Neural cell (in vitro differentiated cells): ENCODE measurements around the gene TBC1D23. TPM values are rescaled to one million over a fixed set of nuclear protein-coding genes. Genes with fewer than 3 reads are reported as not detected.

Experiments
- H2AFZ ChIP-seq: fragments of 200-600, 300-800 bp; sonication (generic), shearing (Covaris generic); 2 replicates; pipeline ENCODE4 v1.6.0; 2014; ENCODE audit warnings: low read depth, mild to moderate bottlenecking, antibody characterized with exemption, low read length, moderate library complexity
- H3F3A ChIP-seq: fragments of 200-600 bp; shearing (Covaris generic); 2 replicates; pipeline ENCODE4 v1.6.1; 2016; ENCODE audit warnings: mild to moderate bottlenecking, moderate library complexity, mixed read lengths, antibody characterized with exemption, low read length; ENCODE audit not compliant: insufficient read depth, poor library complexity, severe bottlenecking
- H3K27ac ChIP-seq: fragments of 200-600, 300-800 bp; sonication (generic), shearing (Covaris generic); 2 replicates; pipeline ENCODE4 v1.5.1; 2014; ENCODE audit warnings: mild to moderate bottlenecking, low read length, moderate library complexity
- H3K27me3 ChIP-seq: fragments of 300-800, 200-600 bp; sonication (generic), shearing (Covaris generic); 2 replicates; pipeline ENCODE4 v1.6.0; 2014; ENCODE audit warnings: mild to moderate bottlenecking, low read depth, low read length, moderate library complexity; ENCODE audit not compliant: insufficient read depth
- H3K36me3 ChIP-seq: fragments of 300-800, 200-600 bp; sonication (generic), shearing (Covaris generic); 2 replicates; pipeline ENCODE4 v1.5.1; 2014; ENCODE audit warnings: mild to moderate bottlenecking, antibody characterized with exemption, low read length, moderate library complexity; ENCODE audit not compliant: insufficient read depth
- H3K4me2 ChIP-seq: fragments of 300-800, 200-600 bp; sonication (generic), shearing (Covaris generic); 2 replicates; pipeline ENCODE4 v1.6.0; 2014; ENCODE audit warnings: mild to moderate bottlenecking, low read length
- H3K4me3 ChIP-seq: fragments of 300-800, 200-600 bp; sonication (generic), shearing (Covaris generic); 2 replicates; pipeline ENCODE4 v1.5.1; 2014; ENCODE audit warnings: mild to moderate bottlenecking, low read length, moderate library complexity
- H3K79me2 ChIP-seq: fragments of 200-600 bp; shearing (Covaris generic); replicated peaks from 2 replicates; pipeline ENCODE4 v1.6.0; 2014; ENCODE audit warnings: mild to moderate bottlenecking, low read length, moderate library complexity; ENCODE audit not compliant: insufficient read depth
- H3K9ac ChIP-seq: fragments of 300-800, 200-600 bp; sonication (generic), shearing (Covaris generic); 2 replicates; pipeline ENCODE4 v1.6.1; 2016; ENCODE audit warnings: mild to moderate bottlenecking, low read length, mixed read lengths
- H3K9me2 ChIP-seq: fragments of 200-600 bp; shearing (Covaris generic); 2 replicates; pipeline ENCODE4 v1.6.1; 2016; ENCODE audit warnings: mild to moderate bottlenecking, low read length, mixed read lengths; ENCODE audit not compliant: insufficient read depth
- H3K9me3 ChIP-seq: fragments of 200-600, 300-800 bp; sonication (generic), shearing (Covaris generic); 2 replicates; pipeline ENCODE4 v1.6.1; 2016; ENCODE audit warnings: mild to moderate bottlenecking, mixed run types, low read length, moderate library complexity, mixed read lengths
- H4K20me1 ChIP-seq: fragments of 200-600 bp; shearing (Covaris generic); 2 replicates; pipeline ENCODE4 v1.6.1; 2016; ENCODE audit warnings: mild to moderate bottlenecking, mixed run types; ENCODE audit not compliant: insufficient read depth
- CTCF ChIP-seq: fragments of 450-650 bp; IDR thresholded peaks from 2 replicates; pipeline ENCODE4 v1.5.1; 2014; ENCODE audit warnings: antibody characterized with exemption, mild to moderate bottlenecking, moderate library complexity; ENCODE audit not compliant: poor library complexity, severe bottlenecking
- EP300 ChIP-seq: fragments of 450-650 bp; conservative IDR thresholded peaks from 2 replicates; pipeline ENCODE4 v1.6.1; 2014; ENCODE audit warnings: antibody characterized with exemption, mild to moderate bottlenecking, moderate library complexity; ENCODE audit not compliant: poor library complexity, severe bottlenecking
- EZH2 ChIP-seq: fragments of 200-600, 300-800 bp; shearing (Covaris generic), sonication (generic); IDR thresholded peaks from 2 replicates; pipeline ENCODE4 v1.6.1; 2014; ENCODE audit warnings: antibody characterized with exemption, low read length, borderline replicate concordance, mild to moderate bottlenecking; ENCODE audit not compliant: insufficient read depth, poor library complexity, severe bottlenecking
- MXI1 ChIP-seq: fragments of 450-650 bp; conservative IDR thresholded peaks from 2 replicates; pipeline ENCODE4 v1.6.1; 2014; ENCODE audit warnings: antibody characterized with exemption, mild to moderate bottlenecking; ENCODE audit not compliant: poor library complexity, severe bottlenecking
- POLR2AphosphoS5 ChIP-seq: IDR thresholded peaks from 2 replicates; pipeline ENCODE4 v1.6.1; 2012
- RAD21 ChIP-seq: fragments of 450-650 bp; conservative IDR thresholded peaks from 2 replicates; pipeline ENCODE4 v1.6.1; 2014; ENCODE audit warnings: antibody characterized with exemption, mild to moderate bottlenecking, moderate library complexity
- SMC3 ChIP-seq: fragments of 450-650 bp; conservative IDR thresholded peaks from 2 replicates; pipeline ENCODE4 v1.6.1; 2014; ENCODE audit warnings: antibody characterized with exemption, mild to moderate bottlenecking, moderate library complexity; ENCODE audit not compliant: poor library complexity
- TAF1 ChIP-seq: IDR thresholded peaks from 2 replicates; pipeline ENCODE4 v1.6.1; 2012; ENCODE audit warnings: low read depth
- polyA plus RNA-seq: library from polyadenylated mRNA; depleted of rRNA; stranded (reverse); fragments of >200 nt; gene quantifications from 2 replicates; pipeline ENCODE4 v1.2.3, GENCODE V29; 2014
- TF ChIP-seq, protein P1 (sequence below): IDR thresholded peaks from 2 replicates; pipeline ENCODE4 v1.6.1; 2012; ENCODE audit warnings: borderline replicate concordance

TBC1D23 gene
- polyA plus RNA-seq, 1 donor from 2014 or later: 51.3 TPM

GRCh38 chr3:100263583-100263982, 2.8 kb downstream of the TBC1D23 start:
- Histone ChIP-seq H3K9ac (no peak overlapping the region), H4K20me1 (no peaks in the 10 kb centered on the region), H3K9me2 (no peaks in the 10 kb centered on the region), H3K4me3 (peak overlapping the region; percentile 8), H2AFZ (no peak overlapping the region), H3K4me2 (no peak overlapping the region), H3K27ac (no peak overlapping the region), H3F3A (no peaks in the 10 kb centered on the region), H3K79me2 (peaks cover 37% of the 10 kb centered on the region), H3K9me3 (no peaks in the 10 kb centered on the region), H3K27me3 (no peaks in the 10 kb centered on the region), H3K36me3 (no peaks in the 10 kb centered on the region)
- TF ChIP-seq SMC3 (no peak), TAF1 (no peak), EZH2 (no peak), EP300 (no peak), POLR2AphosphoS5 (no peak), CTCF (no peak), MXI1 (no peak), RAD21 (no peak)
- TF ChIP-seq, protein P1, sequence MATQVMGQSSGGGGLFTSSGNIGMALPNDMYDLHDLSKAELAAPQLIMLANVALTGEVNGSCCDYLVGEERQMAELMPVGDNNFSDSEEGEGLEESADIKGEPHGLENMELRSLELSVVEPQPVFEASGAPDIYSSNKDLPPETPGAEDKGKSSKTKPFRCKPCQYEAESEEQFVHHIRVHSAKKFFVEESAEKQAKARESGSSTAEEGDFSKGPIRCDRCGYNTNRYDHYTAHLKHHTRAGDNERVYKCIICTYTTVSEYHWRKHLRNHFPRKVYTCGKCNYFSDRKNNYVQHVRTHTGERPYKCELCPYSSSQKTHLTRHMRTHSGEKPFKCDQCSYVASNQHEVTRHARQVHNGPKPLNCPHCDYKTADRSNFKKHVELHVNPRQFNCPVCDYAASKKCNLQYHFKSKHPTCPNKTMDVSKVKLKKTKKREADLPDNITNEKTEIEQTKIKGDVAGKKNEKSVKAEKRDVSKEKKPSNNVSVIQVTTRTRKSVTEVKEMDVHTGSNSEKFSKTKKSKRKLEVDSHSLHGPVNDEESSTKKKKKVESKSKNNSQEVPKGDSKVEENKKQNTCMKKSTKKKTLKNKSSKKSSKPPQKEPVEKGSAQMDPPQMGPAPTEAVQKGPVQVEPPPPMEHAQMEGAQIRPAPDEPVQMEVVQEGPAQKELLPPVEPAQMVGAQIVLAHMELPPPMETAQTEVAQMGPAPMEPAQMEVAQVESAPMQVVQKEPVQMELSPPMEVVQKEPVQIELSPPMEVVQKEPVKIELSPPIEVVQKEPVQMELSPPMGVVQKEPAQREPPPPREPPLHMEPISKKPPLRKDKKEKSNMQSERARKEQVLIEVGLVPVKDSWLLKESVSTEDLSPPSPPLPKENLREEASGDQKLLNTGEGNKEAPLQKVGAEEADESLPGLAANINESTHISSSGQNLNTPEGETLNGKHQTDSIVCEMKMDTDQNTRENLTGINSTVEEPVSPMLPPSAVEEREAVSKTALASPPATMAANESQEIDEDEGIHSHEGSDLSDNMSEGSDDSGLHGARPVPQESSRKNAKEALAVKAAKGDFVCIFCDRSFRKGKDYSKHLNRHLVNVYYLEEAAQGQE: no peak

- Histone ChIP-seq H3K27ac (no peak overlapping the region), H4K20me1 (no peaks in the 10 kb centered on the region), H3K9ac (no peak overlapping the region), H3K9me3 (no peaks in the 10 kb centered on the region), H3F3A (no peaks in the 10 kb centered on the region), H3K79me2 (peaks cover 37% of the 10 kb centered on the region), H3K4me2 (no peak overlapping the region), H3K4me3 (peak overlapping the region; percentile 8), H3K36me3 (no peaks in the 10 kb centered on the region), H3K9me2 (no peaks in the 10 kb centered on the region), H2AFZ (no peak overlapping the region), H3K27me3 (no peaks in the 10 kb centered on the region)
- TF ChIP-seq EP300 (no peak), MXI1 (no peak), EZH2 (no peak), RAD21 (no peak), CTCF (no peak), SMC3 (no peak), POLR2AphosphoS5 (no peak)
- TF ChIP-seq, protein P1: no peak
Measured at GRCh38 chr3:100264242-100264641, 3.5 kb downstream of the TBC1D23 start.
